GM23248 (cell line): ENCODE results near the gene ENOX1.

Experiments used
- EZH2 ChIP-seq: fragments of 200-600 bp; sonication (generic); IDR thresholded peaks from 2 replicates; pipeline ENCODE4 v1.6.1; 2018; ENCODE audit warnings: antibody characterized with exemption, mild to moderate bottlenecking; ENCODE audit not compliant: insufficient read depth, poor library complexity, severe bottlenecking
- EZH2phosphoT487 ChIP-seq: fragments of 200-600 bp; sonication (generic); IDR thresholded peaks from 2 replicates; pipeline ENCODE4 v1.6.1; 2018; ENCODE audit warnings: antibody characterized with exemption, moderate library complexity, mild to moderate bottlenecking, low read depth; ENCODE audit not compliant: insufficient read depth

DNA sequence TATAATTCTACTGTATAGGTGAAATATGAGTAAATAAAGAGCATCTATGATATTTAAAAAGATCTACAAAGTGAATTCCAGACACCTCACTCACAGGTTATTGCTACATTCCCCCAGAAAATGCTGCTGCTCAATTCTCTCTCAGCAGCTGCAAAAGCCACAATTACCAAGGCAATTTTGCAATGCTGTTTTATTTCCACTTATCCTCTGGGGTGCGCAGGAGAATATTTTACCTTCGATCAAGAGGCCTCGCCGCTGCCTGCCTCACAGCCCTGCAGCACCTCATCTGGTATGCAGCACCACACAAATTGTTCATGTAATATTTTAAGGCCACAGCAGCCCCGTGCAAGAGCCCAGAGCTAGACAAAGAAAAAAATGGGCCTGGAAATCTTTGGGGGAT lies 430.2 kb downstream of the ENOX1 start:
- TF ChIP-seq EZH2 (no peak), EZH2phosphoT487 (no peak)
